ENCODE measurements around the gene SP2.

The SP2 gene

GRCh38 chr17:47871048-47871447 is 25.0 kb upstream of the SP2 start:
- no peak for DNase-seq

GRCh38 chr17:47872019-47872650 is 23.9 kb upstream of the SP2 start:
- no peak for DNase-seq

- DNase-seq, result no peak
Measured at GRCh38 chr17:47872651-47873161, 23.3 kb upstream of the SP2 start.

- DNase-seq, result no peak
Measured at GRCh38 chr17:47873200-47874090, 22.6 kb upstream of the SP2 start.

GRCh38 chr17:47875011-47875985 is 20.7 kb upstream of the SP2 start:
- DNase-seq, result no peak

GRCh38 chr17:47877368-47878034 is 18.5 kb upstream of the SP2 start:
- no peak for DNase-seq

- no peak for DNase-seq
Measured at GRCh38 chr17:47878203-47879027, 17.6 kb upstream of the SP2 start.

GRCh38 chr17:47879028-47879585 is 16.9 kb upstream of the SP2 start:
- no peak for DNase-seq

GRCh38 chr17:47879776-47880454 is 16.1 kb upstream of the SP2 start:
- DNase-seq, result no peak

GRCh38 chr17:47882247-47882646 is 13.8 kb upstream of the SP2 start:
- no peak for DNase-seq

GRCh38 chr17:47882695-47883588 is 13.1 kb upstream of the SP2 start:
- DNase-seq, result no peak

- DNase-seq, result no peak
Measured at GRCh38 chr17:47883589-47884426, 12.2 kb upstream of the SP2 start.

GRCh38 chr17:47884427-47884740 is 11.7 kb upstream of the SP2 start:
- no peak for DNase-seq

GRCh38 chr17:47884905-47885730 is 10.9 kb upstream of the SP2 start:
- DNase-seq, result no peak

GRCh38 chr17:47888293-47888692 is 7.7 kb upstream of the SP2 start:
- DNase-seq, result no peak

GRCh38 chr17:47889734-47890529 is 6.1 kb upstream of the SP2 start:
- DNase-seq, result peak; percentile 99

All from activated CD8-positive, alpha-beta memory T cell treated with anti-CD3 and anti-CD28 coated beads, Interleukin-2, amount 50 U/mL, for 48 hours (primary cell).